ENCODE measurements around the gene KLK14. TPM values are rescaled to one million over a fixed set of nuclear protein-coding genes. Genes with fewer than 3 reads are reported as not detected.

KLK14 gene, protein sequence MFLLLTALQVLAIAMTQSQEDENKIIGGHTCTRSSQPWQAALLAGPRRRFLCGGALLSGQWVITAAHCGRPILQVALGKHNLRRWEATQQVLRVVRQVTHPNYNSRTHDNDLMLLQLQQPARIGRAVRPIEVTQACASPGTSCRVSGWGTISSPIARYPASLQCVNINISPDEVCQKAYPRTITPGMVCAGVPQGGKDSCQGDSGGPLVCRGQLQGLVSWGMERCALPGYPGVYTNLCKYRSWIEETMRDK
- polyA plus RNA-seq (0.05 to 0.63 TPM (median 0.10 TPM) in 3 replicates), polyA minus RNA-seq (0.23 to 0.46 TPM in 2 of 3 replicates, not detected in the other)
- polyA plus RNA-seq (2011; ENCODE audit: low read depth) = 2.6 TPM
- polyA plus RNA-seq (2011; cell fraction: cytosol; rRNA removed) = 0.17 and 0.33 TPM in 2 replicates
- 0.37 and 0.45 TPM in 2 replicates for polyA plus RNA-seq (2011; cell fraction: nucleus; rRNA removed)
- polyA plus RNA-seq (2012; ENCODE audit: low replicate concordance) = 0.73 and 11.4 TPM in 2 replicates
- polyA minus RNA-seq (2011; cell fraction: cytosol; rRNA and poly(A)+ RNA removed) = not detected
- polyA minus RNA-seq (2011; cell fraction: nucleus; rRNA and poly(A)+ RNA removed) = not detected in 2 replicates

DNA sequence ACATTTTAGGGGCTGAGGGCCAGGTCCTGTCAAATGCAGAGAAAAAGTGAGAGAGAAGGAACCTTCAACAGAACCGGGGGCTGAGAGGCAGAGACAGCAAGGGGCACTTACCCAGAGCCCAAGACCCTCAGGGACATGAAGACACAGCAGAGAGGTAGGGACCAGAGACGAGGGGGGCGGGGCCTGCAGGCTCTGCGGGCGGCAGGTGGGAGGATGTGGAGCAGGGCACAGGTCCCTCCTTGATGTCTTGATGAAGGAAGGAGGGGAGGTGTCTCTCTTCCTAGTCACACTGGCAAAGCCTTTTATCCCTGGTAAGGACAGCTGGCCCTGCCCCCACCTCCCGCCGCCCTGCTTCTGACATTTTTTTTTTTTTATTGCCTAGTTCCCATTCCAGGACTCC is at the start of gene KLK14:
KLK14 (minus strand) TSS at position 277 of the 400 bp plus-strand sequence; CDS start at position 4, 273 bp downstream.
- no peak for FAIRE-seq

DNA sequence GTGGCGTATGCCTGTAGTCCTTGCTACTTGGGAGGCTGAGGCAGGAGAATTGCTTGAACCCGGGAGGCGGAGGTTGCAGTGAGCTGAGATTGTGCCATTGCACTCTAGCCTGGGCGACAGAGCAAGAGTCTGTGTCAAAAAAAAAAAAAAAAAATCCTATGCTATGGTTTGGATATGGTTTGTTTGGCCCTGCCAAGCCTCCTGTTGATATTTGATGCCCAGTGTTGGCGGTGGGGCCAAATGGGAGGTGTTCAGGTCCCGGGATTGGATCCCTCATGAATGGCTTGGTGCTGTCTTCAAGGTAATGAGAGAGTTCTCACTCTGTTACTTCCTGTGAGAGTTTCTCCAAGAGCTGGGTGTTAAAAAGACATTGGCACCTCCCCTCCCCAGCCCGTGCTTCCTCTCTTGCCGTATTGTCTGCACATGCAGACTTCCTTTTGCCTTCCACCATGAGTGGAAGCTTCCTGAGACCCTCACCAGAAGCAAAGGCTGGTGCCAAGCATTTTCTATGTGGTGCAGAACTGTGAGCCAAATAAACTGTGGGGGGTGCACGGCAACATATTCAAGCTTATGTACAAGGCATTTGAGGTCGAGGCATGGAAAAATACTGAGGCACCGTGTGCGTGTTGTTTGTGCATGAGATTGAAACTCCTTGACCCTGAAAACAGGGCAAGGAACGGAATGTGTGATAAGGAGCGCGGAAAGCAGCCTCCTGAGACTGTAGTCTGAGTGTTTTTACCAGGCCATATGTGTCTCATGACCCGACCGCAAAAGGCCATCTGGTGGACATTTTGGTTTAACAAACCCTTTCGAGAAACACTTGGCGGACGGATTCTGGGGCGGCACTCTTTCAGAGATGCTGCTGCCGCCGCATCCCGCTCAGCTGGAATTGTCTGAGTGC is 49.3 kb upstream of the KLK14 start:
- Histone ChIP-seq H3K36me3 (ENCODE audit: control insufficient read depth in 2 of 2, extremely low read depth in 1 of 2, insufficient read depth in 2 of 2, low read length in 2 of 2) (no peaks in the 10 kb centered on the region), H3K79me2 (ENCODE audit: control insufficient read depth, insufficient read depth, low read length) (no peaks in the 10 kb centered on the region), H3K27me3 (ENCODE audit: control insufficient read depth, extremely low read depth, insufficient read depth, low read length) (no peaks in the 10 kb centered on the region), H3K9me1 (ENCODE audit: control insufficient read depth, extremely low read depth, insufficient read depth, low read length) (no peaks in the 10 kb centered on the region), H4K20me1 (ENCODE audit: control insufficient read depth, extremely low read depth, insufficient read depth, low read length) (no peaks in the 10 kb centered on the region), H3K4me1 (ENCODE audit: control insufficient read depth, extremely low read depth, insufficient read depth, low read length) (no peaks in the 10 kb centered on the region), H3K9ac (ENCODE audit: control insufficient read depth, extremely low read depth, insufficient read depth, low read length) (no peak overlapping the region), H3K4me2 (ENCODE audit: control insufficient read depth, extremely low read depth, insufficient read depth, low read depth, low read length) (no peak overlapping the region), H3K4me3 (ENCODE audit: control insufficient read depth in 2 of 3, extremely low read depth in 1 of 3, insufficient read depth in 2 of 3, low read depth in 1 of 3, low read length in 3 of 3) (no peak overlapping the region), H3K27ac (ENCODE audit: control insufficient read depth, insufficient read depth, low read length) (no peak overlapping the region), H2AFZ (ENCODE audit: control insufficient read depth, low read length) (no peak overlapping the region), H3K9me3 (ENCODE audit: control insufficient read depth, low read depth, low read length) (no peaks in the 10 kb centered on the region)
- DNase-seq (ENCODE audit: low read depth, low spot score) = no peak
- dilution Hi-C loops (cut with MboI; ENCODE audit: extremely low pct_ligation_motif_present, low sequenced_read_pairs) = no loop called here
- TF ChIP-seq, protein P1, sequence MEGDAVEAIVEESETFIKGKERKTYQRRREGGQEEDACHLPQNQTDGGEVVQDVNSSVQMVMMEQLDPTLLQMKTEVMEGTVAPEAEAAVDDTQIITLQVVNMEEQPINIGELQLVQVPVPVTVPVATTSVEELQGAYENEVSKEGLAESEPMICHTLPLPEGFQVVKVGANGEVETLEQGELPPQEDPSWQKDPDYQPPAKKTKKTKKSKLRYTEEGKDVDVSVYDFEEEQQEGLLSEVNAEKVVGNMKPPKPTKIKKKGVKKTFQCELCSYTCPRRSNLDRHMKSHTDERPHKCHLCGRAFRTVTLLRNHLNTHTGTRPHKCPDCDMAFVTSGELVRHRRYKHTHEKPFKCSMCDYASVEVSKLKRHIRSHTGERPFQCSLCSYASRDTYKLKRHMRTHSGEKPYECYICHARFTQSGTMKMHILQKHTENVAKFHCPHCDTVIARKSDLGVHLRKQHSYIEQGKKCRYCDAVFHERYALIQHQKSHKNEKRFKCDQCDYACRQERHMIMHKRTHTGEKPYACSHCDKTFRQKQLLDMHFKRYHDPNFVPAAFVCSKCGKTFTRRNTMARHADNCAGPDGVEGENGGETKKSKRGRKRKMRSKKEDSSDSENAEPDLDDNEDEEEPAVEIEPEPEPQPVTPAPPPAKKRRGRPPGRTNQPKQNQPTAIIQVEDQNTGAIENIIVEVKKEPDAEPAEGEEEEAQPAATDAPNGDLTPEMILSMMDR (optimal IDR thresholded peaks at IDR 0.05 in 1 of 3, IDR thresholded peaks at IDR 0.05 in 1 of 3, conservative IDR thresholded peaks at IDR 0.05 in 1 of 3; ENCODE audit: extremely low read depth in 1 of 3, insufficient read depth in 2 of 3, low read length in 3 of 3) = no peak
- TF ChIP-seq EZH2 (IDR thresholded peaks at IDR 0.05; ENCODE audit: low read length) = no peak
- no peak for FAIRE-seq

More for the DNA sequence above, at the start of gene KLK14:
- H3K27ac ChIP-seq (ENCODE audit: control insufficient read depth, insufficient read depth, low read length) = no peak within 1 kb of the TSS
- no peak within 1 kb of the TSS for H3K4me3 ChIP-seq (ENCODE audit: control insufficient read depth in 2 of 3, extremely low read depth in 1 of 3, insufficient read depth in 2 of 3, low read depth in 1 of 3, low read length in 3 of 3)
- peaks cover 4% of the 10 kb centered on the region for H3K4me1 ChIP-seq (ENCODE audit: control insufficient read depth, extremely low read depth, insufficient read depth, low read length)
- H3K9me3 ChIP-seq (ENCODE audit: control insufficient read depth, low read depth, low read length) = no peaks in the 10 kb centered on the region
- dilution Hi-C loops (cut with MboI; ENCODE audit: extremely low pct_ligation_motif_present, low sequenced_read_pairs) = no loop called here
- no peaks in the 10 kb centered on the region for H4K20me1 ChIP-seq (ENCODE audit: control insufficient read depth, extremely low read depth, insufficient read depth, low read length)
- no peaks in the 10 kb centered on the region for H3K27me3 ChIP-seq (ENCODE audit: control insufficient read depth, extremely low read depth, insufficient read depth, low read length)
- TF ChIP-seq, protein P1 (optimal IDR thresholded peaks at IDR 0.05 in 1 of 3, IDR thresholded peaks at IDR 0.05 in 1 of 3, conservative IDR thresholded peaks at IDR 0.05 in 1 of 3; ENCODE audit: extremely low read depth in 1 of 3, insufficient read depth in 2 of 3, low read length in 3 of 3) = no peak
- TF ChIP-seq EZH2 (IDR thresholded peaks at IDR 0.05; ENCODE audit: low read length) = no peak
- H2AFZ ChIP-seq (ENCODE audit: control insufficient read depth, low read length) = no peak within 1 kb of the TSS
- DNase-seq (ENCODE audit: low read depth, low spot score) = no peak
- H3K4me2 ChIP-seq (ENCODE audit: control insufficient read depth, extremely low read depth, insufficient read depth, low read depth, low read length) = no peak within 1 kb of the TSS
- H3K79me2 ChIP-seq (ENCODE audit: control insufficient read depth, insufficient read depth, low read length) = no peaks in the 10 kb centered on the region
- H3K36me3 ChIP-seq (ENCODE audit: control insufficient read depth in 2 of 2, extremely low read depth in 1 of 2, insufficient read depth in 2 of 2, low read length in 2 of 2) = no peaks in the 10 kb centered on the region
- no peaks in the 10 kb centered on the region for H3K9me1 ChIP-seq (ENCODE audit: control insufficient read depth, extremely low read depth, insufficient read depth, low read length)
- H3K9ac ChIP-seq (ENCODE audit: control insufficient read depth, extremely low read depth, insufficient read depth, low read length) = no peak within 1 kb of the TSS
